Activated naive CD8-positive, alpha-beta T cell treated with anti-CD3 and anti-CD28 coated beads, Interleukin-2, amount 50 U/mL, for 16 hours (primary cell): ENCODE data around the gene B3GALT4.

Experiments used
- DNase-seq: peaks from one replicate; pipeline ENCODE4 v3.0.0-alpha.2; 2020; ENCODE audit warnings: low read depth, low spot score

B3GALT4 gene

GRCh38 chr6:33289784-33290315 is 12.9 kb downstream of the B3GALT4 start:
- DNase-seq, result no peak

- no peak for DNase-seq
Measured at GRCh38 chr6:33290459-33290858, 13.5 kb downstream of the B3GALT4 start.

GRCh38 chr6:33292996-33293682 is 16.2 kb downstream of the B3GALT4 start:
- DNase-seq, result no peak

GRCh38 chr6:33294086-33294823 is 17.3 kb downstream of the B3GALT4 start:
- DNase-seq, result no peak

GRCh38 chr6:33295621-33296369 is 18.9 kb downstream of the B3GALT4 start:
- DNase-seq, result no peak

- DNase-seq, result no peak
Measured at GRCh38 chr6:33296797-33297405, 20.0 kb downstream of the B3GALT4 start.

GRCh38 chr6:33297406-33297955 is 20.6 kb downstream of the B3GALT4 start:
- DNase-seq, result no peak

GRCh38 chr6:33297956-33298772 is 21.2 kb downstream of the B3GALT4 start:
- no peak for DNase-seq

- no peak for DNase-seq
Measured at GRCh38 chr6:33298773-33299236, 21.9 kb downstream of the B3GALT4 start, which contains the start of gene RGL2. TSS of gene RGL2 (minus strand) at chr6:33298942. CDS start at chr6:33298610, 332 bp downstream.

GRCh38 chr6:33299237-33299944 is 22.5 kb downstream of the B3GALT4 start:
- DNase-seq, result peak; percentile 77

GRCh38 chr6:33301877-33302276 is 25.0 kb downstream of the B3GALT4 start:
- DNase-seq, result no peak

- DNase-seq, result no peak
Measured at GRCh38 chr6:33304216-33304615, 27.3 kb downstream of the B3GALT4 start.

- no peak for DNase-seq
Measured at GRCh38 chr6:33305052-33305451, 28.1 kb downstream of the B3GALT4 start.

GRCh38 chr6:33306356-33306755 is 29.4 kb downstream of the B3GALT4 start:
- DNase-seq, result no peak

- DNase-seq, result peak; percentile 71
Measured at GRCh38 chr6:33312361-33313104, 35.6 kb downstream of the B3GALT4 start.

- DNase-seq, result no peak
Measured at GRCh38 chr6:33313105-33313708, 36.3 kb downstream of the B3GALT4 start.

- DNase-seq, result peak; percentile 72
Measured at GRCh38 chr6:33313709-33314514, 37.0 kb downstream of the B3GALT4 start, which contains the start of gene TAPBP. TSS of gene TAPBP (minus strand) at chr6:33314078. CDS start at chr6:33314041, 37 bp downstream.
